Spleen (tissue), 10 donors: ENCODE measurements around the gene USP10. TPM values are rescaled to one million over a fixed set of nuclear protein-coding genes. Genes with fewer than 3 reads are reported as not detected.

Experiments
- polyA plus RNA-seq, 3 donors: library from polyadenylated mRNA; stranded (reverse); fragments of 200-250 nt; gene quantifications; one replicate each; pipeline ENCODE4 v1.2.1, GENCODE V29; 2013
- total RNA-seq, 7 donors: library from RNA; depleted of rRNA in 3 of 7; stranded (reverse); fragments of >200 nt in 3 of 7; fragmentation: NEBNext Ultra II Directional in 4 of 7; extraction: Animal tissue kit (Norgen Biotek cat#: 25700) in 4 of 7; gene quantifications; one replicate each; pipeline versions ENCODE4 v1.1.0 to v1.2.1, GENCODE V29; 2016 to 2021
- donor health status: healthy with polysubstance abuse.
- donor health status: DM: no; HTN: no; CAD: no; lungs with moderate emphysema.
- donor health status: DM: no; HTN: no; CAD: no.
- donor health status: Bipolar disorder and iron deficiency.
- donor health status: healthy.
- donor health status: DM: no; HTN: no; CAD: no.
- donor health status: DM: yes; HTN: yes; CAD: no.

Gene USP10
- total and polyA plus RNA-seq, 10 donors, result 28.1 to 105 (median 79.5) TPM

Other genes with a start within 250 kb of the USP10 start
- 10 to 100 TPM in 5 of 7 donors, 1 to 10 TPM in 2; 9.4 to 14.9 (median 11.1) TPM for gene MEAK7, start 195.3 kb upstream of the USP10 start, total RNA-seq
- gene MEAK7, start 195.3 kb upstream of the USP10 start, polyA plus RNA-seq, result 1 to 10 TPM; 1.5 to 2.7 (median 1.5) TPM
- gene COTL1, start 81.9 kb upstream of the USP10 start, total RNA-seq, result 100 to 1,000 TPM; 284 to 655 (median 457) TPM
- 100 to 1,000 TPM; 298 to 449 (median 303) TPM for gene COTL1, start 81.9 kb upstream of the USP10 start, polyA plus RNA-seq
- 10 to 100 TPM; 63.8 to 93.6 (median 73.6) TPM for gene KLHL36, start 51.5 kb upstream of the USP10 start, total RNA-seq
- gene KLHL36, start 51.5 kb upstream of the USP10 start, polyA plus RNA-seq, result 10 to 100 TPM; 17.8 to 32.7 (median 24.8) TPM
- 100 to 1,000 TPM in 3 of 7 donors, 10 to 100 TPM in 4; 38.5 to 271 (median 92.8) TPM for gene CRISPLD2, start 120.0 kb downstream of the USP10 start, total RNA-seq
- gene CRISPLD2, start 120.0 kb downstream of the USP10 start, polyA plus RNA-seq, result 10 to 100 TPM in 1 of 3 donors, 1 to 10 TPM in 2; 7.9 to 12.3 (median 9.3) TPM